AG04450 (cell line): ENCODE measurements around the gene RPL10A. TPM values are rescaled to one million over a fixed set of nuclear protein-coding genes. Genes with fewer than 3 reads are reported as not detected.

ENCODE experiments used
- CTCF ChIA-PET: fragments of 300-600, 350-600 bp; formaldehyde crosslinking; extraction: SDS; loops from one replicate; lab custom pipeline; 2022; ENCODE audit warnings: antibody characterized with exemption, inconsistent platforms; lab: Charles Lee
- POLR2A ChIA-PET: fragments of 350-600 bp; formaldehyde crosslinking; extraction: SDS; loops from one replicate; lab custom pipeline; 2021; ENCODE audit warnings: antibody characterized with exemption, inconsistent platforms; lab: Yijun Ruan, JAX
- DNase-seq: peaks from one replicate; pipeline ENCODE4 v3.0.0-alpha.2; 2011; ENCODE audit warnings: low read depth, low spot score
- H3K27ac ChIP-seq: one replicate; pipeline ENCODE4 v1.5.1; 2012; ENCODE audit warnings: low read depth, low read length, control low read depth
- H3K27me3 ChIP-seq: one replicate; pipeline ENCODE4 v1.6.0; 2012; ENCODE audit warnings: low read length; ENCODE audit not compliant: control insufficient read depth, insufficient read depth
- H3K4me3 ChIP-seq: 2 replicates; pipeline ENCODE4 v1.5.1; 2011; ENCODE audit warnings: mild to moderate bottlenecking, low read depth, low read length, control low read depth
- H3K9me3 ChIP-seq: 2 replicates; pipeline ENCODE4 v1.5.1; 2012; ENCODE audit warnings: low read length; ENCODE audit not compliant: control insufficient read depth, insufficient read depth
- CTCF ChIP-seq: IDR thresholded peaks from 2 replicates; pipeline ENCODE4 v1.5.1; 2011; ENCODE audit warnings: low read depth, low read length, control low read depth, inconsistent platforms
- polyA plus RNA-seq: library from polyadenylated mRNA; depleted of rRNA; stranded (reverse); fragments of >200 nt; gene quantifications from 2 replicates; pipeline ENCODE4 v1.2.3, GENCODE V29; 2011

RPL10A gene
- polyA plus RNA-seq, 1 experiment: 2,636 TPM

- CTCF ChIA-PET: interaction anchor here (0.7 to 0.9 kb wide), 2 partner anchors 9 to 71 kb away, joined by 3 to 5 read pairs; no protein-coding TSS in a partner anchor
- TF ChIP-seq CTCF: no peak
- POLR2A ChIA-PET: no interaction called here
Observed at GRCh38 chr6:35439308-35439707, 28.9 kb upstream of the RPL10A start.

DNA sequence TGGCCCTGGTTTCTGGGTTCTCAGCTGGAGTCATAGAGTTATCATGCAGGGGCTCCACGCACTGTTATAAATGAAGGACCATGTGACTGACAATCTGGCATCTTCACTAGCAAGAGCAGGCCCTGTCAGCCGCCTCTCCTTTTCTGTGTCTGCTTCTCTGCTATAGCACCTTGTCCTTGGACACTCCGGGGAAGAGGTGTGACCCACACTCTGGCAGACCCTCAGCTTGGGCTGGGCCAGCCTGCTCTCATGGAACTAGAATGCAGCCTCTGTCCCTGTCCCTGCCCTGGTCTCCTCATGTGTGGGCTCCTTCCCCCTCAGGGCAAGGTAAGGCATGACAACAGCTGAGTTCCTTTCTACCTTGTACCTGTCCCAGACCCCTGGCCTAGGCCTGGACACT is 27.0 kb upstream of the RPL10A start:
- H3K9me3 ChIP-seq: no peaks in the 10 kb centered on the region; the same call in 1 of the 2 replicates
- ChIA-PET POLR2A (no interaction called here), CTCF (no interaction called here)
- no peak overlapping the region for H3K27ac ChIP-seq
- no peak for TF ChIP-seq CTCF
- no peaks in the 10 kb centered on the region for H3K27me3 ChIP-seq
- no peak overlapping the region for H3K4me3 ChIP-seq
- no peak for DNase-seq

More at GRCh38 chr6:35439308-35439707, 28.9 kb upstream of the RPL10A start:
- no peak for DNase-seq
- Histone ChIP-seq H3K4me3 (no peak overlapping the region), H3K27ac (no peak overlapping the region), H3K27me3 (no peaks in the 10 kb centered on the region), H3K9me3 (no peaks in the 10 kb centered on the region; the same call in 1 of the 2 replicates)

GRCh38 chr6:35441642-35442041 is 26.6 kb upstream of the RPL10A start:
- Histone ChIP-seq H3K4me3 (no peak overlapping the region), H3K27ac (no peak overlapping the region), H3K9me3 (no peaks in the 10 kb centered on the region; the same call in 1 of the 2 replicates), H3K27me3 (no peaks in the 10 kb centered on the region)
- POLR2A ChIA-PET: no interaction called here
- no peak for TF ChIP-seq CTCF
- DNase-seq: no peak
- CTCF ChIA-PET: no interaction called here

DNA sequence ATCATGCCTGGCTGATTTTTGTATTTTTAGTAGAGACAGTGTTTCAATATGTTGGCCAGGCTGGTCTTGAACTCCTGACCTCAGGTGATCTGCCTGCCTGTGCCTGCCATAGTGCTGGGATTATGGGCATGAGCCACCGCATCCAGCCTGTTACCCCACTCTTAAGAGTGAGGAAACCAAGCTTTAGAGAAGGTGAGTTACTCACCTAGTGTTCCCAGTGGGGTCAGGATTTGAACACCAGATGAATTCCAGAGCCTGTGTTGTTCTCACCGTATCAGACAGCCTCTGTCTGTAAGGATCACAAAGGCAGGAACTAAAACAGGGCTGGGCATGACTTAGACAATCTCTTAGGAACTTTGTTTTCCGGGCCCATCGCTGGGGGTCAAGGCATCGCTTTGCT is 25.5 kb upstream of the RPL10A start:
- TF ChIP-seq CTCF: no peak
- Histone ChIP-seq H3K4me3 (no peak overlapping the region), H3K27ac (no peak overlapping the region), H3K27me3 (no peaks in the 10 kb centered on the region), H3K9me3 (no peaks in the 10 kb centered on the region)
- POLR2A ChIA-PET: interaction anchor here (1.0 kb wide), 1 partner anchor 15 kb away, joined by 5 read pairs; no protein-coding TSS in a partner anchor
- no peak for DNase-seq
- CTCF ChIA-PET: interaction anchor here (1.7 kb wide), 1 partner anchor 27 kb away, joined by 4 read pairs; no protein-coding TSS in a partner anchor

DNA sequence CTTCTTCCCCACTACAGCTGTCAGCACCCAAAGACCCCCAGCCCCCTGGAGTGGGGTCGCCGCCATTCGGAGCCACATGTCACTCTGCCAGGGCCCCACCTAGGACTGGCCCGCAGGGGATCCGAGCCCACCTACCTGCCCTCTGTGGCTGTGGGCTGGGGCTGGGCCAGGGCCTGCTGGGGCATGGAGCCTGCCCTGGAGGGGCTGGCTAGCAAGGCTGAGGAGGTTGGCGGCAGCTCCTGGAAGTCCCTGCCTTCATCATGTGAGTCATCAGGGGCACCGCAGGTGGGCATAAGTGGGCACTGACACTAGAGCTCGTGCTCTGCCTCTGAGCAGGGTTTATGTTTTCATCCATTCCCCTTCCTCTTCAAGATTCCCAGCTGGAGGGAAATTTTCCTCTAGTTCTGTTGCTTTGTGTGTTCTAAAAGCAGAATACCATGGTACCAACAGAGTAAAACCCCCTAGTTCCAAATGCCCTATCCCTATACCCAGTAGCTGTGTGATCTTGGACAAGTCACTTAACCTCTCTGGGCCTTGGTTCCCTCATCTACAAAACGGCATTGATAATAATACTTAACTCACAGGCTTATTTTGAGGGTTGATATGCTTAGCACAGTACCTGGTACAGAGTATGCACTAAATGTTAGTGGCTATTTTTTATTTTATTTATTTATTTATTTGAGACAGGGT is 24.7 kb upstream of the RPL10A start:
- CTCF ChIA-PET: interaction anchor here (1.2 to 1.8 kb wide), 3 partner anchors 24 to 102 kb away, joined by 3 to 6 read pairs (median 4); partner anchors contain the start of gene PPARD
- DNase-seq: no peak
- TF ChIP-seq CTCF: no peak
- POLR2A ChIA-PET: interaction anchor here (1.0 kb wide), 2 partner anchors 16 to 125 kb away, joined by 3 to 5 read pairs; no protein-coding TSS in a partner anchor
- Histone ChIP-seq H3K9me3 (no peaks in the 10 kb centered on the region), H3K27me3 (no peaks in the 10 kb centered on the region), H3K27ac (no peak overlapping the region), H3K4me3 (no peak overlapping the region)
